Measurements from ENCODE around the gene CIRBP.

CIRBP gene

DNA sequence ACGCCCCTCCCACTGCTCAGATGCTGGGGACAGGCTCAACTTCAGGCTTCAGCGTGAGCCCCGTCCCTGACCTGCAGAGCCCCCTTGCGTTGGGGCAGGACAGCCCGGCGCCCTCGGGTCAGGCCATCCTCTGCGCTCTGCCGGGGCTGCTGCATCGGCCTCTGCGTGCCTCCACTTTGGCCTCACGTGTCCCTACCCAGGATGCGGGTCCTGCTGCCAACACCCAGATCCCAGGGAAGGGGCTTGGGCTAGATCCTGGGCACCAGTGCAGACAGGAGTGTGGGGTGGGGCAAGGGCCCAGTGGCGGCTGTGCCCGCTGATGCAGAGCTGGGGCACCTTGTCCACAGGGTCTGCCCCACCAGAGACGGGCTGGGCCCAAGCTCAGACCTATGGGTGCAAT lies 44.3 kb upstream of the CIRBP start:
- Histone ChIP-seq H3K4me3 (IDR thresholded peaks at IDR 0.05; ENCODE audit: insufficient read depth, low read depth, low read length) (no peak overlapping the region), H3K9ac (no peak overlapping the region), H3K36me3 (ENCODE audit: insufficient read depth) (no peaks in the 10 kb centered on the region), H4K20me1 (ENCODE audit: insufficient read depth) (no peaks in the 10 kb centered on the region), H3K27ac (no peak overlapping the region), H3K79me2 (ENCODE audit: insufficient read depth, low read depth) (no peaks in the 10 kb centered on the region), H3K27me3 (ENCODE audit: insufficient read depth, low read depth) (no peaks in the 10 kb centered on the region), H3K4me2 (no peak overlapping the region), H2AFZ (ENCODE audit: low read depth) (no peak overlapping the region), H3K4me1 (ENCODE audit: low read depth, poor library complexity, severe bottlenecking) (no peaks in the 10 kb centered on the region)
- TF ChIP-seq CTCF (conservative IDR thresholded peaks at IDR 0.05; ENCODE audit: low read depth, low read length) = no peak

DNA sequence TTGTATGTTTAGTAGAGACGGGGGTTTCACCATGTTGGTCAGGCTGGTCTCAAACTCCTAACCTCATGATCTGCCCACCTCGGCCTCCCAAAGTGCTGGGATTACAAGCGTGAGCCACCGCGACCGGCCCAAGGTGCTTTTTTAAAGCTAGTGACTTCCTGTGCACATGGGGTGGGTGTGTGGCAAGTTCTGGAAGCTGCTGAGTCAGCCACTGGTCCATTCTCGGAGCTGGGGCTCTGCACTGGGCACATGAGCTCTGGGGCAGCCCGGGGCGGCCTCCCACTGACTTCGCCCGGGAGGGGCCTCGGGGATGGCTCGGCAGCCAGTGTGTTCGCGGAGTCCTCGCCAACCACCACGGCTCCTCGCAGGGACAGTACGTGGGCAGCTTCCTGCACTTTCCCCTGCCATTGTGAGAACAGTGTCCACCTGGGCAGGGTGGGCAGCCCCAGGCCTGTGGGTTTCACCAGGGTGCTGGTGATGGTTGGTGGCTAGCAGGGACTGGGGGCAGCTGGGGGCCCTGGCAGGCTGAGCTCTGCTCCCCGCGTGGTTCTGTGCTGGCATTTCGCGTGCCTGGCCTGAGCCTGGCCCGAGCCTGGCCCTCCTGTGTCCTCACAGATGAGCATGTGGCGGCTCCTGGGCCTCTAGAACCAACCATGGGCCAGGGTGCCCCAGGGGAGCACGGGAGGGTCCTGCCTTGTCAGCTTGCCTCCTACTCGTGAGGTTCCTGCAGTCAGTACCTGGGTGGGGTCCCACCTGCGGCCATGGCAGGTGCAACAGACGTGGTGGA lies 43.5 kb upstream of the CIRBP start:
- H3K9ac ChIP-seq = no peak overlapping the region
- no peak for TF ChIP-seq CTCF (conservative IDR thresholded peaks at IDR 0.05; ENCODE audit: low read depth, low read length)

DNA sequence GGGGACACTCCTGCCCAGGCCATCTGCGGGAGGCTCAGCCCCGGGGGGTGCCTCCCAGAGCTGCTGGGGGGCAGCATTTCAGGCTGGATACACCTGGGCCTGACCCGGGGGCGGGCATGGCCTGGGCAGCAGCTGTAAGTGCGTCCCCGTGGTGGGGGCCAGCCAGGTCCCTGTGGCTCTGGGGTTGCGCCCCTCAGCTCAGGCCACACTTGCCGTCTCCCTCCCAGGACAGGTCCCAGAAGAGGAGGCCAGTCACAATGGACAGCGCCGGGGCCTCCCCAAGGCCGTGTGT lies 43.0 kb upstream of the CIRBP start:
- no peaks in the 10 kb centered on the region for H3K27me3 ChIP-seq (ENCODE audit: insufficient read depth, low read depth)
- no peak overlapping the region for H2AFZ ChIP-seq (ENCODE audit: low read depth)
- H3K9ac ChIP-seq = no peak overlapping the region
- H3K79me2 ChIP-seq (ENCODE audit: insufficient read depth, low read depth) = no peaks in the 10 kb centered on the region
- no peaks in the 10 kb centered on the region for H3K4me1 ChIP-seq (ENCODE audit: low read depth, poor library complexity, severe bottlenecking)
- TF ChIP-seq CTCF (conservative IDR thresholded peaks at IDR 0.05; ENCODE audit: low read depth, low read length) = no peak
- no peak overlapping the region for H3K4me2 ChIP-seq
- H3K27ac ChIP-seq = no peak overlapping the region
- H3K36me3 ChIP-seq (ENCODE audit: insufficient read depth) = no peaks in the 10 kb centered on the region
- H4K20me1 ChIP-seq (ENCODE audit: insufficient read depth) = no peaks in the 10 kb centered on the region
- H3K4me3 ChIP-seq (IDR thresholded peaks at IDR 0.05; ENCODE audit: insufficient read depth, low read depth, low read length) = no peak overlapping the region

More for the DNA sequence above, 43.5 kb upstream of the CIRBP start:
- H3K79me2 ChIP-seq (ENCODE audit: insufficient read depth, low read depth) = no peaks in the 10 kb centered on the region
- H3K4me2 ChIP-seq = no peak overlapping the region
- H3K4me1 ChIP-seq (ENCODE audit: low read depth, poor library complexity, severe bottlenecking) = no peaks in the 10 kb centered on the region
- no peak overlapping the region for H2AFZ ChIP-seq (ENCODE audit: low read depth)
- no peak overlapping the region for H3K4me3 ChIP-seq (IDR thresholded peaks at IDR 0.05; ENCODE audit: insufficient read depth, low read depth, low read length)
- no peaks in the 10 kb centered on the region for H4K20me1 ChIP-seq (ENCODE audit: insufficient read depth)
- no peak overlapping the region for H3K27ac ChIP-seq
- no peaks in the 10 kb centered on the region for H3K27me3 ChIP-seq (ENCODE audit: insufficient read depth, low read depth)
- no peaks in the 10 kb centered on the region for H3K36me3 ChIP-seq (ENCODE audit: insufficient read depth)

GRCh38 chr19:1226522-1227303 lies 42.4 kb upstream of the CIRBP start:
- Histone ChIP-seq H3K79me2 (ENCODE audit: insufficient read depth, low read depth) (no peaks in the 10 kb centered on the region), H2AFZ (ENCODE audit: low read depth) (no peak overlapping the region), H4K20me1 (ENCODE audit: insufficient read depth) (no peaks in the 10 kb centered on the region), H3K4me1 (ENCODE audit: low read depth, poor library complexity, severe bottlenecking) (no peaks in the 10 kb centered on the region), H3K27me3 (ENCODE audit: insufficient read depth, low read depth) (no peaks in the 10 kb centered on the region), H3K27ac (no peak overlapping the region), H3K9ac (no peak overlapping the region), H3K36me3 (ENCODE audit: insufficient read depth) (no peaks in the 10 kb centered on the region), H3K4me2 (no peak overlapping the region), H3K4me3 (IDR thresholded peaks at IDR 0.05; ENCODE audit: insufficient read depth, low read depth, low read length) (no peak overlapping the region)
- no peak for TF ChIP-seq CTCF (conservative IDR thresholded peaks at IDR 0.05; ENCODE audit: low read depth, low read length)

All from KMS-11 (cell line).